ENCODE measurements around the gene P2RX2. TPM values are rescaled to one million over a fixed set of nuclear protein-coding genes. Genes with fewer than 3 reads are reported as not detected.

Gene P2RX2
- total and polyA plus RNA-seq, 4 donors: not detected

- Histone ChIP-seq H3K36me3 (ENCODE audit: control insufficient read depth in 4 of 4, insufficient read depth in 3 of 4, low read depth in 1 of 4, low read length in 3 of 4) (peaks cover 1 to 29% (median 6%) of the 10 kb centered on the region in 4 donors), H3K9me3 (ENCODE audit: control insufficient read depth in 4 of 4, low read length in 3 of 4) (no peaks in the 10 kb centered on the region)
Observed at GRCh38 chr12:132582582-132583410, 35.8 kb upstream of the P2RX2 start.

More at GRCh38 chr12:132582582-132583410, 35.8 kb upstream of the P2RX2 start:
- no peak for DNase-seq (ENCODE audit: low spot score)
- no peaks in the 10 kb centered on the region for H3K4me1 ChIP-seq (ENCODE audit: control insufficient read depth in 4 of 4, insufficient read depth in 4 of 4, low read length in 3 of 4)
- H3K9ac ChIP-seq (ENCODE audit: low read depth in 1 of 2, low read length in 2 of 2): no peak overlapping the region
- no peak overlapping the region for H3K27ac ChIP-seq (ENCODE audit: low read depth in 1 of 2, low read length in 2 of 2)
- TF ChIP-seq REST (IDR thresholded peaks at IDR 0.05) (no peak), HNF4G (IDR thresholded peaks at IDR 0.05) (no peak), JUND (IDR thresholded peaks at IDR 0.05) (no peak), HNF4A (conservative IDR thresholded peaks at IDR 0.05) (no peak), SP1 (IDR thresholded peaks at IDR 0.05) (no peak), RAD21 (IDR thresholded peaks at IDR 0.05) (no peak), EGR1 (IDR thresholded peaks at IDR 0.05; ENCODE audit: low read depth in 2 of 2) (no peak), RXRA (IDR thresholded peaks at IDR 0.05) (no peak), FOXA2 (IDR thresholded peaks at IDR 0.05) (no peak), CTCF (IDR thresholded peaks at IDR 0.05; ENCODE audit: low read depth, low read length, missing input control) (no peak), GABPA (IDR thresholded peaks at IDR 0.05 in 1 of 2, conservative IDR thresholded peaks at IDR 0.05 in 1 of 2) (no peak), TAF1 (conservative IDR thresholded peaks at IDR 0.05) (no peak), YY1 (IDR thresholded peaks at IDR 0.05) (no peak), FOXA1 (IDR thresholded peaks at IDR 0.05) (no peak), NR2F2 (IDR thresholded peaks at IDR 0.05) (no peak)
- TF ChIP-seq, protein P1, sequence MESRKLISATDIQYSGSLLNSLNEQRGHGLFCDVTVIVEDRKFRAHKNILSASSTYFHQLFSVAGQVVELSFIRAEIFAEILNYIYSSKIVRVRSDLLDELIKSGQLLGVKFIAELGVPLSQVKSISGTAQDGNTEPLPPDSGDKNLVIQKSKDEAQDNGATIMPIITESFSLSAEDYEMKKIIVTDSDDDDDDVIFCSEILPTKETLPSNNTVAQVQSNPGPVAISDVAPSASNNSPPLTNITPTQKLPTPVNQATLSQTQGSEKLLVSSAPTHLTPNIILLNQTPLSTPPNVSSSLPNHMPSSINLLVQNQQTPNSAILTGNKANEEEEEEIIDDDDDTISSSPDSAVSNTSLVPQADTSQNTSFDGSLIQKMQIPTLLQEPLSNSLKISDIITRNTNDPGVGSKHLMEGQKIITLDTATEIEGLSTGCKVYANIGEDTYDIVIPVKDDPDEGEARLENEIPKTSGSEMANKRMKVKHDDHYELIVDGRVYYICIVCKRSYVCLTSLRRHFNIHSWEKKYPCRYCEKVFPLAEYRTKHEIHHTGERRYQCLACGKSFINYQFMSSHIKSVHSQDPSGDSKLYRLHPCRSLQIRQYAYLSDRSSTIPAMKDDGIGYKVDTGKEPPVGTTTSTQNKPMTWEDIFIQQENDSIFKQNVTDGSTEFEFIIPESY (IDR thresholded peaks at IDR 0.05): no peak
- TF ChIP-seq, protein P2, sequence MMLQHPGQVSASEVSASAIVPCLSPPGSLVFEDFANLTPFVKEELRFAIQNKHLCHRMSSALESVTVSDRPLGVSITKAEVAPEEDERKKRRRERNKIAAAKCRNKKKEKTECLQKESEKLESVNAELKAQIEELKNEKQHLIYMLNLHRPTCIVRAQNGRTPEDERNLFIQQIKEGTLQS (IDR thresholded peaks at IDR 0.05): no peak
- TF ChIP-seq, protein P3, sequence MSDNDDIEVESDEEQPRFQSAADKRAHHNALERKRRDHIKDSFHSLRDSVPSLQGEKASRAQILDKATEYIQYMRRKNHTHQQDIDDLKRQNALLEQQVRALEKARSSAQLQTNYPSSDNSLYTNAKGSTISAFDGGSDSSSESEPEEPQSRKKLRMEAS (IDR thresholded peaks at IDR 0.05): no peak
- WGBS: 90% methylated on average over 89 of the region's 89 CpGs
- no peak overlapping the region for H3K4me3 ChIP-seq (ENCODE audit: low read depth in 1 of 3, low read length in 3 of 3)
- no peaks in the 10 kb centered on the region for H3K27me3 ChIP-seq (ENCODE audit: control insufficient read depth in 4 of 4, insufficient read depth in 4 of 4, low read length in 3 of 4)

All from liver (tissue), 9 donors.